Colon (tissue), 2 donors: ENCODE measurements around the gene ERGIC1.

ENCODE experiments used
- FAIRE-seq: peaks from 2 replicates; lab custom pipeline; 2012; peaks lifted over from hg19 to GRCh38; lab: Jason Lieb, UNC
- donor health status: control.
- donor health status: control.

The ERGIC1 gene

DNA sequence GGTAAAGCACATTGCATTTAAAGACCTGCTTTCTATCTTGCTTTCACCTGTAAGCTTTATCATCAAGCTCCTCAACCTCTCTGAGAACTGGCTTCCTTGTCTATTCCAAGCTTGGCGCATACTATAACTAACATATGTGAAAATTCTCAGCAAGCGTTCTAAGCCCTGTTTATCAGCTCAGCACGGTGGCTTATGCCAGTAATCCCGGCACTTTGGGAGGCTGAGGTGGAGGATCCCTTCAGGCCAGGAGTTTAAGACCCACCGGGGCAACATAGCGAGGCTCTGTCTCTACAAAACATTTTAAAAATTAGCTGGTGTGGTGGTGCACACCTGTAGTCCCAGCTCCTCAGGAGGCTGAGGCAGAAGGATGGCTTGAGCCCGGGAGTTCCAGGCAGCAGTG is 147.9 kb downstream of the ERGIC1 start:
- no peak for FAIRE-seq

DNA sequence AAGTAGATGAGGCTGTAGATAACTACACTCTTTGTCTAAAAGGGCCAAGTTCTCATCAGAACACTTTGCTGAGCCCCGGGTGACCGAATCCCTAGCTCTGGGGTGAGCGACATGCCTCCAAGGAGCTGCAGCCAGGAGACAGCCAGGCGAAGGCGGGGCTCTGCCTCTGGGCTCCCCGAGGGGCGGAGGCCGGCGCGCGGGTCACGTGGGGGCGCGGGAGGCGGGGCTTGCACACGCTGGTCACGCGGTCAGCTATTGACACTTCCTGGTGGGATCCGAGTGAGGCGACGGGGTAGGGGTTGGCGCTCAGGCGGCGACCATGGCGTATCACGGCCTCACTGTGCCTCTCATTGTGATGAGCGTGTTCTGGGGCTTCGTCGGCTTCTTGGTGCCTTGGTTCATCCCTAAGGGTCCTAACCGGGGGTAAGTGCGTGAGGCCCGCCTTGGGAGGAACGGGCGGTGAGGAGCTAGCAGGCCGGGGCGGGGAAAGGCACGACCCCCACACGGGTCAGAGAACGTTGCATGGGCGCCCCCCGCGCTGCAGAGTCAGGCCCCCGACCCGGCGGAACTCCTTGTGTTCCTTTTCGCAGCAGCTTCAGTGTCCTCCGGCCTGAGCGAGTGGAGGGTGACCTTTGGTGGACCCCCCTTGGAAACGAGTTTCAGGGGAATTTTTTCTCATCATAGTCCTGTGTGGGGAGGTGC is 149.6 kb downstream of the ERGIC1 start, which contains the start of gene ATP6V0E1:
TSS of gene ATP6V0E1 (plus strand) at position 230 of the 702 bp plus-strand sequence. CDS start at position 320, 90 bp downstream.
- FAIRE-seq = no peak

GRCh38 chr5:172984244-172984953 is 150.3 kb downstream of the ERGIC1 start:
- no peak for FAIRE-seq

GRCh38 chr5:172985596-172985995 is 151.5 kb downstream of the ERGIC1 start:
- no peak for FAIRE-seq

DNA sequence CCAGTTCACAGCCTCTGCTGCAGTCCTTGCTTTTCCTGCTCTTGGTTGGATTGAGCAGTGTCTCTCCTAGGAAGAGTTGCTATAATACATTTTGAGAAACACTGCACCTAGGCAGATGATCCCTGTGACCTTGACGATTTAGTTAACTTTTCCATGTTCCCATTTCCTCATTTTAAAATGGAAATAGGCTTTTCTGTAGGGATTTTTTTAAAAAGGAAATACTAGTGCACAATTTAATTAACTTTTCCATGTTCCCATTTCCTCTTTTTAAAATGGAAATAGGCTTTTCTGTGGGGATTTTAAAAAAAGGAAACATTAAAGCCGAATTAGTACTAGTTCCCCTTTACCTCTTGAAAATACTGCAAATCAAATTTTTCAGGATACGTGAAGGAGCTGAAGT is 154.2 kb downstream of the ERGIC1 start:
- FAIRE-seq = no peak

- FAIRE-seq = no peak
Observed at GRCh38 chr5:172990776-172991175, 156.7 kb downstream of the ERGIC1 start.

GRCh38 chr5:172994405-172994804 is 160.4 kb downstream of the ERGIC1 start:
- FAIRE-seq = no peak

- no peak for FAIRE-seq
Observed at GRCh38 chr5:172999372-172999973, 165.4 kb downstream of the ERGIC1 start.

GRCh38 chr5:172999974-173000373 is 165.9 kb downstream of the ERGIC1 start:
- FAIRE-seq = no peak

- FAIRE-seq = no peak
Observed at GRCh38 chr5:173001229-173001841, 167.3 kb downstream of the ERGIC1 start.
